Stimulated activated CD4-positive, alpha-beta T cell treated with anti-CD3 and anti-CD28 coated beads, TNF-alpha, amount 100 ng/mL, for 24 hours (primary cell): ENCODE data around the gene ADGRD1.
"Not testable (repeated sequence)": the region's sequence is repeated elsewhere in the genome, so short reads cannot be mapped to it uniquely, and the experiment has no call there.

Source experiments
- DNase-seq, 3 experiments: peaks; one replicate each; pipeline ENCODE4 v3.0.0-alpha.2; 2020; ENCODE audit warnings: low read depth in 3 of 3

Gene ADGRD1

DNA sequence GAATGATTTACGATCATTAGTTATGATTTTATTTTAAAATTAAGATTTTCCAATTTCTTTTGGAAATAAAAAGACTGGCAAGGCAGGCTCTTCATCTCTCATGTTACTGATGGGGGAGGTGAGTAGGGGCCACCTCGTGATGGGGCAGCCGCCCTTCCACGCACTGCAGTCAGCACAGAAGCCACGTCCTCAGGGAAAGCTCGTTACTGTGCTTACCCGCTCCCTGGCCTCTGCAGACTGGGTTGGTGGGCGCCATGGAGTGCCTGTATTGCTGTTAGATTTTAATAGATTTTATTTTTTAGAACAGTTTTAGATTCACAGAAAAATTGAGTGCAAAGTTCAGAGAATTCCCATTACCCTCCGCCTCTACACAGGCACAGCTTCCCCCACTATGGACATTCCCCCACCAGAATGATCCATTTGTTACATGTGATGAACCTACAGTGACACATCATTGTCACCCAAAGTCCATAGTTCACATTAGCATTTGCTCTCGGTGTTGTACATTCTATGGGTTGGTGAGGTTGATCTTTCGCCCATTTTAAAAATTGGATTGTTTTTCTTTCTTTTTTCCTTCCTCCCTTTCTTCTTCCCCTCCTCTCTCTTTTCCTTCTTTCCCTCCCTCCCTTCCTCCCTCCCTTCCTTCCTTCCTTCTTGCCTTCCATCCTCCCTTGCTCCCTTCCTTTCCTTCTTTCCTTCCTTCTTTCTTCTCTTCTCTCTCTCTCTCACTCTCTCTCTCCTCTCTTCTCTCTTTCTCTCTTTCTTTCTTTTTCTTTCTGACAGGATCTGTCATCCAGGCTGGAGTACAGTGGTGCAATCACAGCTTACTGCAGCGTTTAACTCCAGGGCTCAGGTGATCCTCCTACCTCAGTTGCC, 30.7 kb downstream of the ADGRD1 start:
- no peak for DNase-seq

DNA sequence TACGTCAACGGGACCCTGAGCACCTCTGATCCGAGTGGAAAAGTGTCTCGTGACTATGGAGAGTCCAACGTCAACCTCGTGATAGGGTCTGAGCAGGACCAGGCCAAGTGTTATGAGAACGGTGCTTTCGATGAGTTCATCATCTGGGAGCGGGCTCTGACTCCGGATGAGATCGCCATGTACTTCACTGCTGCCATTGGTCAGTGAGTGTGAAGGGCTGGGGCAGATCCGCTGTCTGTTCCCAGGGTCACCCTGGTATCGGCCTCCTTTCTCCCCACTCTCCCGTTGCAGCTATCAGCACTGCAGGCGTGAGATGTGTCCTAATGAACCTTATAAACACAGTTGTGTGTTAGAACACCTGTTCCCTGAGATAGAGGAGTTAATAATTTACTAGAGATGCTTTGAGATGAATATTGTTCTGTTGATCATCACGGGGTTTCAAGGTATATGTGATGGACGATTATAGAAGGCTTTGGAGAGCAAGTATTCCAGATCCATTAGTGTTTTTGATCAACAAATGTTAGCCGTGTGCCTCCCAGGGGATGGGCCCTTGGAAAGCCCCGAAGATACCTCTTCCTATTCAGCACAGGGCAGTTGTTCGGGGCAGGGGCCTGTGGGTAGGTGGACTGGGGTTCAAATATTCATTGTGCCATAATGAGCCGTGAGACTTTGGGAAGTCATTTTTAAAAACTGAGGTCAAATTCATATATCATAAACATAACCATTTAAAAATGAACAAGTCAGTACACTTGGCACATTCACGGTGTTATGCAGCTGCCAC, 33.6 kb downstream of the ADGRD1 start:
- DNase-seq = no peak

DNA sequence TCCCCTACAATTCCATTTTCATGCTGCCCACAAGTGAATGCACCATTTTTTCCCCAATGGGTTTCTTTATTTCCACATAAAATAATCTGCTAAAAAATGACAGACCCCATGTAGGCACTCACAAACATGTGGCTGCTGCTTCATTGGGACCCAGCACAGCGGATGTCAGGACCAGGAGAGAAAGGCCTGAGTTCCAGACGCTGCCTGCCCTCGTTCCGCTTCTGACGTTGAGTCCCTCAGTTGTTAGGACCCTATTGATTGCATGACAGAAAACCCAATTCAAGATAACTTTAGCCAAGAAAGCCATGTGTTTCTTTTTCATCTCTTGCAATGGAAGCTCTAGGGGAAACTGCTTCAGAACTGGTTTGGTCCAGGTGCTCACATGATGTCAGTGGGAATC, 34.6 kb downstream of the ADGRD1 start:
- no peak for DNase-seq

DNA sequence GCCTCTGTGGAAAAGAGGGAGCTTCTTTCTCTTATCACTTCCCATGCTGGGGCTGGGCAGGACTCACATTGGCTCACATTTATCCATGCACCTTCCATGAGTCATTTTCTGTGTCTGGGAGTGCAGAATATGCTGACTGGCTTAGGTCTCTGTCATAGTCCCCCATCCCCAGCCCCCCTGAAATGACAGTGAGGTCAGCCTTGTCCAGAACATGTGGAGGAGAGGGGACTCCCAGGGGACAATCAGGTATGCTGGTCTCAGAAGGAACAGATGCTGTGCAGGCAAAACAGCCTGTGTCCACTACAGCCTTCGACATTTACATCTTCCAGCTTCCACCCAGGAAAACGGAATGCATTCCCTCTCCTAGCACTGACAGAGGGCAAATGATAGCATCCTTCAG, 35.0 kb downstream of the ADGRD1 start:
- DNase-seq = no peak

DNA sequence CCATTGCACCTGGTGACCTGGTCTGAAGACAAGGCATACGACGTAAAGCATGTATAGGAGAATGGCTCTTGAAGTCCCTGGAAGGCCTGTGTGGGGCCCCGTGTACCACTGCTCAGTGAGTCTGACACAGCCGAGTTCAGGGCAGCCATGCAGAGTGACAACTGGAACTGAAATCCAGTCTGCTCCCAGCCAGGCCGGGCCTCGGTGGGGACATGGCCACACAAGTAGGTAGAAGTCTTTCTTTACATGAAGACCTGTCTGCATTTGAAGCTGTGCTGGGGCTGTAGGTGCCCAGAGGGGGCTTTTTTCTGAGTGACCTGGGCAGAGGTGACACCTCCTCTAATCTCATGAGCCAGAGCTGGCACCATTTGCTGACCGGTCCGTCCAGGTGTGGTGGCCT, 35.7 kb downstream of the ADGRD1 start:
- DNase-seq = no peak

DNA sequence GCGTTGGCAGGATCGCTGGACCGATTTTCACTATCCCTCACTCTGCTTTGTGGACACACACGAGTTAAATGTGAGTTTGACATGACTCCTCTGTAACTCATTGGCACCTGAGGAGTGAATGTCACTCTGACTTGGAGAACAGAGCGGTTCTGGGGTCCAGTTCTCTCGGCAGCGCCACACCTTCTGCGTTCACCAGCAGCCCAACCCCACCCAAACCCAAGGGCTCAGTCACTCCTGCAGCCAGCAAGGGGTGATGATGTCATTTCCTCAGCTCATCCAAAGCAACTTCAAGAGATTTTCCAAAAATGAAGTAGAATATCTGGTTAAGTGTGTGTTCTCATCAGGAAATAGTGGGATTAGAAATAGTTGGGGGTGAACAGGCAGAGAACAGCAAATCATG, 36.3 kb downstream of the ADGRD1 start:
- no peak for DNase-seq

DNA sequence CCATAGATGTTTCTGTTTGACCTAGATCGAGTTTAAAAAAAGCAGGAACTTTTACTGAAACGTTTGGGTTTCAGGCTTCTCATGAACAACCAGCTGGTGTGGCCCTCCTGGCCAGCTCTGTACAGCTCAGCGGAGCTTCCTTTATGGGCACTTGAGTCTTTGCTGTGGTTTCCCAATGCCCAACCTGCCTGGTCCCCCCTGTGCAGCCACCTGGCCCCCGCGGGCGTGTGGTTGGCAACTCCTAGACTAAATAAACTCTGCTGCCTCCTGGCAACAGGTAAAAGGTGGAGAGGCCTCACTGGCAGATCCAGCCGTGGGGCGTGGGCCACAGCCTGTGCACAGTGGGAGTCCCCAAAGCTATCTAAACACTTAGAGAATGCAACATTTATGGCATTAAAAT, 38.7 kb downstream of the ADGRD1 start:
- DNase-seq = no peak

DNA sequence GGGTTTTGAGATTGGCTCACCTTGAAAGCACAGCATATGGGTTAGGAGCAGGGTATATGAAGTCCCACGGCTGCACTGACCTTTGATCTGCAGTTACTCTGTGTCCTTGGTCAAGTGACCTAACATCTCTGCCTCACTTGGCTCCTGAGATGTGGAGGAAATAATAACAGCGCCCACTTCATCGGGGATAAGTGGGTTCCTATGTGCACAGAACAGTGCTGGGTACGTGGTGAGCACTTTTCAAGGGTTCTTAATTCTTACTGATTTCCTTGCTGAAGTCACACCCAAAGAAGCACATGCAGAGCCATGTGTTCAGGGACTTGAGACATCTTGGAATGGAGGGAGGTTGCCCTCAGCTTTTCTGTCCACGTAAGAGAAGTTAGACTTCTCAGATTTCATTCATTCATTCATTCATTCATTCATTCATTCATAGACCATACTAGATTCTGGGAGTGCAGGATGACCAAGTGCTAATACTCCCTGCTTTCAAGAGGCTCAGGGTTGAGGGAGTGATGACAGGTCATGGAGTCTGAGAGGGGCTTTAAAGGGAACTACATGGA, 39.4 kb downstream of the ADGRD1 start:
- DNase-seq = no peak

DNA sequence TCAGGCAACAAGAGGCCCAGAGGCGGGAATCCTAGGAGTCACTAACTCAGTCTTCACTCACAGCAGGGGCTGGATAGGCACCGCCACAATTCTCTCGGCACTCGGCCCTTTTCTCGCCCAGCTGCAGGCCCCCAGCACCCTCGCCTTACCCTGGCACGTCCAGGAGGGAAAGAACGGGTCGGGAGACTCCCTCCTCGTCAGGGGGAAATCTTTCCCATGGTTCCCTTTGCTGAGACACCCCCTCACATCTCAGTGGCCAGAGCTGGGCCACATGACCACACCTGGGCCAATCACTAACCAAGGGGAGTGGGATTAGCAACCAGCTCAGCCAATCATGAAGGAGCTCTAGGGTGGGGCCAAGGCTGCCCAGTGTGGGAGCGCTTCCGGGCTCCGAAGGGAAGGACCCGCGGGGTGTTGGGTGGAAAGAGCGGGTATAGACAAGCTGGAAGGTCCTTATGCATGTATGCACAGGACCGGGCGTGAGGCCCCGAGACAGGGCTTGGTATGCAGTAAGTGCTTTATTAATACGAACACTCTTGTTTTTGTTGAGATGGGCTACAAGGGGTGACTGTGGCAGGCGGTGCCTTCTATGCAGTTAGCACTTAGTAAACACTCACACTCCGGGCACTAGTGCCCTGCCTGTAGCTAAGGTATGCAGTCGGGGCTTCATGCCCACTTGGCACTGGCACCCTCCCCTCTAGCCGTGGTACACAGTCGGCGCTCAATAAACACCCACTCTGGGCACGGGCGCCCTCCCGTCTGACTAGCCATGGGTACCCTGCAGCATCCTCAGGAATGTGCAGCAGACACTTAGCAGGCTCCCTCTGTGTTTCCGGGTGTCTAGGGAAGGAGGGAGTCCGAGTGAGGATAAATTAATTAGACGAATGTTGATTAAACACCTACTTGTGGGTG, 40.3 kb downstream of the ADGRD1 start:
- DNase-seq = no peak

DNA sequence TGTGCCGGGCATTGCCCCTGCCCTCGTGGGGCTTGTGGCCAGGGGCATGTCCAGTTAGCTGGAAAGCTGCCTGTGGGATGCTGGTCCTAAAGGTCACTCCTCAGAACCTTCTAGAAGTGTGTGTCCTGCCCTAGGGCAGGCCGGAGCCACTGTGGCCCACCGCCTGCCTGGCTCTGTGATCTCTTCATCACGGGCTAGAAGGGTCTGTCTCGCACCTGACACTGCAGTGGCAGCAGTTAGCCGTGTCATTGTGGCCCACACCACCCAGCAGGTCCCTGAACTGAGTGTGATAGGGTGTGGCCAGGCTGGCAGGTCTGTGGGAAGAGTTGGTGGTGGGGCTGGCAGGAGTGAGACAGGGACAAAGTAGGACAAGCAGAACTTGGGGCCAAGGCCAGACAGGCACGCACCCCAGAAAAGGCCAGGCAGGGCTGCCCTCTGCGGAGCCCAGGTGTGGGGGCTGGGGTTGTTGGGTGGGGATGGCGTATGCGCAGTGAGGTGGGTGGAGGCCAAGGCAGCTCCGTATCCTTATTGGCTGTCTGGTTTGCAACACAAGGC, 41.2 kb downstream of the ADGRD1 start:
- DNase-seq = no peak

DNA sequence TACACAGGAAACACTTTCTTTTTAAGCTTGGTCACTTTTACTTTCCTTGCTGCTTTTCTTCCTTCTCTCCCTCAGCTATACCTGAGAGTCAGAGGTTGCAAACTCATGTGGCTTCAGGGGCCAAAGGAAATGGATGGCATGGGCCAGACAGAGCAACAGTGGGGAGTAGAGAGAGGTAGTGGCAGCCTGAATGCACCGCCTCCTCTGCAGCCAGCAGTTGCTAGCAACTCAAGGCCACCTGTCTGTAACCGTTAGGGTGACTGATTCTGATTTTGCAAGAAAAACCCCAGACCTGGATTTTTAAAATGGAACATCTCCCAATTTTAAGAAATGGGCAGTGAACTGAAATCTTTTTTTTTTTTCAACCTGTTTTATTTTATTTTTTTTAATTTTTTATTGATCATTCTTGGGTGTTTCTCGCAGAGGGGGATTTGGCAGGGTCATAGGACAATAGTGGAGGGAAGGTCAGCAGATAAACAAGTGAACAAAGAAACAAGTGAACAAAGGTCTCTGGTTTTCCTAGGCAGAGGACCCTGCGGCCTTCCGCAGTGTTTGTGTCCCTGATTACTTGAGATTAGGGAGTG, 41.8 kb downstream of the ADGRD1 start:
- not testable (repeated sequence) for DNase-seq

DNA sequence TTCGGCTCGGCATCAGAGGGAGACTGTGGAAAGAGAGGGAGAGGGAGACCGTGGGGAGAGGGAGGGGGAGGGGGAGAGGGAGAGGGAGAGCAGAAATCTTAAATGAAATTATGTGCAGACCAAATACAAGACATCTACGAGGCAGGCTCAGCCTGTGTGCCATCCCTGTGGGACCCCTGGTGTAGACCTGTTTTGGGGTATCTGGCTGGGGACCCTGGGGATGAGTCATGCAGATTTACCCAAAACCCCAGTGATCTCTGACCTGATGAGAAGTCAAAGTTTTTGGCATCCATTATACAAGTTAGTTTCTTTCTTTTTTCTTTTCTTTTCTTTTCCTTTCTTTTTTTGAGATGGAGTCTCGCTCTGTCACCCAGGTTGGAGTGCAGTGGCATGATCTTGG, 44.4 kb downstream of the ADGRD1 start:
- no peak for DNase-seq

DNA sequence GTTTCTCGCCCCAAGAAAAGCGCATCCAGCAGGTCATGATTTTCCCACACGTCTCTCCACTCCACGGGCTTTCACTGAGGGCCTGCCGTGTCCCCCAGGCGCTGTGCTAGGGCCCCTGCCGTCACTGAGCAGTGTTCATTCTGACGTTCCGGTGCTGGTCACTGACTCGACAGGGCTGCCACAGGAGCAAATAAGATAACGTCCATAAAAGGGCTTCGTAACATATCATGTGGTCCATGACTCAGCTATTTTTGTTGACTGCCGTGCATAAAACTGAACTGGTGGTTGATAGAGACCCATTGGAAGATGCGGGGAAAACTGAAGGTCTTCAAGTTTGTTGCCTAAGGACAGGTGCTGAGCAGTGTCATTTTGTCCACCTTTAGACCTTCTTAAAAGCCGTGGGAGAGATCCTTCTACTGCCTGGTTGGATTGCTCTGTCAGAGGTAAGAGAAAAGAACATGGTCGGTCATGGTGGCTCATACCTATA, 46.3 kb downstream of the ADGRD1 start:
- DNase-seq = no peak

DNA sequence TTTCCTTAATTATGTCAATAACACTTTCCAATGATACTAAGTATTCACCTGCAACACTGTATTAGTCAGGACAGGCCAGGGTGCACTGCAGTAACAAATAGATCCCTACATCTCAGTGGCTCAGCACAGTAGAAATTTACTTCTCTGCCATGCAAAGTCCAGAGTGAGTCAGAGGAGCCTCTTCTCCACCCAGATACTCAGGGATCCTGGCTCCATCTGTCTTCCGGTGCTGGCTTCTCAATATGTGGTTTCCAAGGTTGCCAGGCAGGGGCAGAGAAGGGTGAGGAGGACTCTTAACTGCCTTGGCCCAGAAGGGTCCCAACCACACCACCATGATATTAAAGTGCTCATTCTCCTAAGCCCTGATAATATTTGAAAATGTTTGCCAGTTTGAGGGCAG, 47.8 kb downstream of the ADGRD1 start:
- DNase-seq = no peak

DNA sequence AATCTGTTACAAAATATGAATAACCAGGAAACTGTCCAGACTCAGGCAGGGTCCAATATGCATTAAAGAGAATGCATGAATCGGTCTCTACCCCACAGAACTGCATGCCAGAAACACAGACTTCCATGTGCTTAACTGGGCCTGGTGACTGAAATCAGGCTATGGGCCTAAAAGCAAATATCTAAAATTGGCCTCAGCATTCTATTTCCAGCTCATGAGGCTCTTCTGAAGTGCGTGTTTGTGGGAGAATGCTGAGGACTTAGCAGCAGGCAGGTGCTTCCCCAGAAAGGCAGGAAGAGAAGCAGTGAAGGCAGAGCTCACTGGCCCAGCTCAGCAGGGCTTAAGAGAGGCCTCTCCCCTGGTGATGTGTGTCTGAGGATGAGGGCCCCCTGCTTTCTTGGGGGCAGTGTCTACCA, 48.5 kb downstream of the ADGRD1 start:
- no peak for DNase-seq

DNA sequence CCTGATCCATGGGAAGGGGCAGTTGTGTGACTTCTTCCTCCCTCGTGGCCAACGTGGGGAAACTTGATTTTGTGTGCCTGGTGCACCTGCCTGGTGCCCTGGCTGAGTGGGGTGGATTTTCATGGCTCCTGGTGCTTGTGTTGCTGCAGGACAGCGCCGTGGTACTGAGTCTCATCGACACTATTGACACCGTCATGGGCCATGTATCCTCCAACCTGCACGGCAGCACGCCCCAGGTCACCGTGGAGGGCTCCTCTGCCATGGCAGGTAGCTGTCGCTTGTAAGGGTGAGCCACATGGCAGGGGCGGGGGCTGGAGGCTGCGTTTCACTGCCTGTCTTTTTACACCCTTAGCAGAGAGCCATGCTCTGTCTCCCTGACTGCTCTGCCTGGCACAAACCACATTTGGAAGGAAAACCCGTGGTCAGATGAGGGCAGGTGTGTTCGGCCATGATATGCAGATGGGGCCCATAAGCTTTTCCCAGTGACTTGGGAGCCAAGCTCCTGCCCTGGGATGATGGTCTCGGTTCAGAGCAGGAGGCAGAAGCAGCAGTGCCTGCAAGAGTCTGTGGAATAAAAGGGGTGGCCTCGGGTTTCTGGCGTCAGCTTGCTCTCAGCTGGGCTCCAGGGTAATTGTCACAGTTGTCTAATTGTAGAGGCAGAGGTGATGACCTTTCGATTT, 49.5 kb downstream of the ADGRD1 start:
- DNase-seq = no peak

DNA sequence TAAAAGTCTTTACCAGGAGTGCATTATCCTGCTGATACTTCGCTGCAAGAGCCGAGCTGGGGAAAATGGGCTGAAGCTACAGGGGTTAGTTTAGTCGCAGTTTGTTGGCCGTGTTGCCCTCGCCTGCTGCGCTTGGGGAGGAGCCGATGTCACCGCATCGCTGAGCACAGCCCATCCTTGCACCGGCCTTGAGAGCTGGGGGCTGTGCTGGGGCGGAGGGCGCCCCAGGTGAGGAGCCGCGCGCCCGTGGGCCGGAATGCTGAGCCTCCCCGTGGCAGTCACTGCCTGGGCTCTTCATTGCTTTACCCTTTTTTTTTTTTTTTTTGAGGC, 50.0 kb downstream of the ADGRD1 start:
- no peak for DNase-seq

DNA sequence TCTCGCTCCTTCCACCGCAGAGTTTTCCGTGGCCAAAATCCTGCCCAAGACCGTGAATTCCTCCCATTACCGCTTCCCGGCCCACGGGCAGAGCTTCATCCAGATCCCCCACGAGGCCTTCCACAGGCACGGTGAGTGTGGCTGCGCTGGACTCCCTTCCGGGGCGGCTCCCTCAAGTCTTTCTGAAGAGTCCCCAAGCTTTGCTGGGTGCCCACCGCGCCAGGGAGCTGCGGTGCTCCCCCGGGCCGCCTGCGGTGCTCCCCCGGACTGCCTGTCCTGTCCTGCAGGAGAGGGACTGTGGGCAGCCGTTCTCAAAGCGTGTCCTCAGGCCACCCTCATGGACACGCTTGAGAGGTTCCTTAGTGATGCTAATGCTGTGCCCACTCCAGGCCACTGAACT, 50.5 kb downstream of the ADGRD1 start:
- DNase-seq = no peak

DNA sequence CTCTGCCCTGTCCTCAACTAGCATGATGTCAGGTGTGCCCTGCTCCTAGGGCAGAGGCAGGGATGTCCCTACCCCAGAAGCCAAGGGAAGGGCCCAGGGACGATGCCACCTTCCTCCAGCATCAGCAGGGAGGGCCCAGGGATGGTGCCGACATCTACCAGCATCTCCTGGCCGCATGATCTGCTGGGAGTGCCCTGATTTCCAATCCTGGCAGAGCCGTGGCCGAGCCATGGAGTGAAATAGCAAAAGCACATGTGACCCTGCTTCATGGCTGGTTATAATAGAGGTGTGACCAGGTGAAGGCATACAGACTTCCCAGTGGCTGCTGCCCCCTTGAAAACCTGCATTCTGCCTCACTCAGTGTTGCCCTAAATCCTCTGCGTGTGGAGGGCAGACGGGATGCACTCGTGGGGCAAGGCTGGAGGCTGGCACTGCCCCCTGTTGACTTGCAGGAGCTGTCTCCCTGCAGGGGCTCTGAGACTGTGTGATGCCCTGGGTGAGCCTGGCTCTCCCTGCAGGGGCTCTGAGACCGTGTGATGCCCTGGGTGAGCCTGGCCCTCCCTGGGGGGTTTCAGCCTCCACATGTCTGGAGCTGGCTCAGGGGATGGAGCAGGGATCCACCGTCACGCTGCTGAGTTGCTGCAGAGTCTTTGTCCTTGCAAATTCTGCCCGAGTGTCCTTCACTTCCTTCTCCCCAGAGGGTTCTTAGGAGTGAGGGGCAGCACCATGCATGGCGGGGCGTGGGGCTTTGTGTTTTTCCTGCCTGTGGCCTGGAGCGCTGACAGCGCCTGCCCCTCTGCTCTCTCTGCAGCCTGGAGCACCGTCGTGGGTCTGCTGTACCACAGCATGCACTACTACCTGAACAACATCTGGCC, 51.7 kb downstream of the ADGRD1 start:
- no peak for DNase-seq
